PFSK-1 (cell line): ENCODE data around the gene CDKN2B-AS1.

Experiments
- FOXP2 ChIP-seq: optimal IDR thresholded peaks from 2 replicates; pipeline ENCODE3; 2011; ENCODE audit warnings: borderline replicate concordance, control low read depth, inconsistent platforms; ENCODE audit not compliant: insufficient read depth; ENCODE audit errors: extremely low read length, extremely low read depth
- POLR2AphosphoS5 ChIP-seq: IDR thresholded peaks from 2 replicates; pipeline ENCODE4 v1.6.1; 2012; ENCODE audit warnings: low read depth, mild to moderate bottlenecking, control low read depth, low read length, moderate library complexity
- SIN3A ChIP-seq: IDR thresholded peaks from 2 replicates; pipeline ENCODE4 v1.6.1; 2012; ENCODE audit warnings: mild to moderate bottlenecking, low read length, moderate library complexity, borderline replicate concordance; ENCODE audit not compliant: insufficient read depth
- TAF1 ChIP-seq: IDR thresholded peaks from 2 replicates; pipeline ENCODE4 v1.6.1; 2012; ENCODE audit warnings: low read length, control low read depth, borderline replicate concordance; ENCODE audit not compliant: insufficient read depth
- TF ChIP-seq, protein P1 (sequence below), 2 experiments: IDR thresholded peaks; 2 replicates each; pipeline versions ENCODE4 v1.6.1 to v1.8.0; 2011 to 2012; ENCODE audit warnings: low read depth in 2 of 2, low read length in 2 of 2, control low read depth in 1 of 2, inconsistent platforms in 1 of 2, mild to moderate bottlenecking in 1 of 2, moderate library complexity in 1 of 2; ENCODE audit not compliant: insufficient read depth in 1 of 2

The CDKN2B-AS1 gene

DNA sequence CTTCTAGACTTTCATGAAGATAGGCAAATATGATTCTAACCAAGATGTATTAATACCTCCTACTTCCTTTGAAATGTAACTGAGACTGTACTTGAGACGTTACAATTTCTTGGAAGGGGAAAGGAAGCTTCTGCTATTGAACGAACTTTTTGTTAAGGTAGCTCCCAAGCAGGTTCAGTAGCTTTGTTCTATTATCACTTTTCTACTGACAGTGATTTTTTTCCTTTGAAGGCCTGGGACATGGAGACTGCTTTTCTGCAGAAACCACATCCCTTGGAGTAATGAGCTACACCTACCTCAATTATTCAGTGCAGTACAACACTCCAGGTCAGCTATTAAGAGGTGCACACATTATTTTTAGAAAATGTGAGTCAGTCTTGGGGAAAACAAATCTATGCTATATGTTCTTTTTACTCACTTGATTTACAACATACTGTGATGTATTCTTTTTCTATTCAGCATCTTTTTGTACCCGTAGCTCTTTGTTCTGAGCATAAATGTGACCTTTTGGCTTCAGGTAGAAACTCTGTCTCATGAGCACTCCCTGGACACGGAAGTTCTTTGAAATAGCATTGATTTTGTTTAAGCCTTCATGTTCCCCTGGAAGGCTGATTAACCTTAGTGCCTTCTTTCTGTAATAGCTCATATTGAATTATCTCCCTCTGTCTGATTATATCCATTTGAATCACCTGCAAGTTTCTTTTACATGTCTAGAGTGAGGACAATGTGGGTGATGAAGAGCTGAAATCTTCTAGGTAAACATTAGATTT is 71.0 kb downstream of the CDKN2B-AS1 start:
- TF ChIP-seq TAF1, result no peak
- TF ChIP-seq, protein P1, sequence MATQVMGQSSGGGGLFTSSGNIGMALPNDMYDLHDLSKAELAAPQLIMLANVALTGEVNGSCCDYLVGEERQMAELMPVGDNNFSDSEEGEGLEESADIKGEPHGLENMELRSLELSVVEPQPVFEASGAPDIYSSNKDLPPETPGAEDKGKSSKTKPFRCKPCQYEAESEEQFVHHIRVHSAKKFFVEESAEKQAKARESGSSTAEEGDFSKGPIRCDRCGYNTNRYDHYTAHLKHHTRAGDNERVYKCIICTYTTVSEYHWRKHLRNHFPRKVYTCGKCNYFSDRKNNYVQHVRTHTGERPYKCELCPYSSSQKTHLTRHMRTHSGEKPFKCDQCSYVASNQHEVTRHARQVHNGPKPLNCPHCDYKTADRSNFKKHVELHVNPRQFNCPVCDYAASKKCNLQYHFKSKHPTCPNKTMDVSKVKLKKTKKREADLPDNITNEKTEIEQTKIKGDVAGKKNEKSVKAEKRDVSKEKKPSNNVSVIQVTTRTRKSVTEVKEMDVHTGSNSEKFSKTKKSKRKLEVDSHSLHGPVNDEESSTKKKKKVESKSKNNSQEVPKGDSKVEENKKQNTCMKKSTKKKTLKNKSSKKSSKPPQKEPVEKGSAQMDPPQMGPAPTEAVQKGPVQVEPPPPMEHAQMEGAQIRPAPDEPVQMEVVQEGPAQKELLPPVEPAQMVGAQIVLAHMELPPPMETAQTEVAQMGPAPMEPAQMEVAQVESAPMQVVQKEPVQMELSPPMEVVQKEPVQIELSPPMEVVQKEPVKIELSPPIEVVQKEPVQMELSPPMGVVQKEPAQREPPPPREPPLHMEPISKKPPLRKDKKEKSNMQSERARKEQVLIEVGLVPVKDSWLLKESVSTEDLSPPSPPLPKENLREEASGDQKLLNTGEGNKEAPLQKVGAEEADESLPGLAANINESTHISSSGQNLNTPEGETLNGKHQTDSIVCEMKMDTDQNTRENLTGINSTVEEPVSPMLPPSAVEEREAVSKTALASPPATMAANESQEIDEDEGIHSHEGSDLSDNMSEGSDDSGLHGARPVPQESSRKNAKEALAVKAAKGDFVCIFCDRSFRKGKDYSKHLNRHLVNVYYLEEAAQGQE (IDR thresholded peaks at IDR 0.05; ENCODE audit: insufficient read depth in 1 of 2, low read depth in 2 of 2, low read length in 2 of 2), result no peak

DNA sequence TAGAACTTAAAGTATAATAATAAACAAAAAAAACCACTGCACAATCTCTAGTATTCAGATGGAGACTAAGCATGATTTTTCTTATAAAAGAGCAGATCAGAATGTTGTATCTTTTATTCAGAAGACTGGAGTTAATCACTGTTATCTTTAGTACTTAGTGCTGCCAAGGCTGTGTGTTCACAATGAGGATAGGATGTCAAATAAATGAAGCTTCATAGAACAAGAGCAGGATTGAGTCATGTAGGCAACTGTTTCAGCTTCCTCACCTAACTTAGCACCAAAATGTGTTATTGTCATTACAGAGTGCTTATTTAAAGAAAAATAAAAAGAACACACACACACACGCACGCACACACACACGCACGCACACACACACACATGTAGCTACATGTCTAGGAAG is 72.6 kb downstream of the CDKN2B-AS1 start:
- TF ChIP-seq, protein P1 (IDR thresholded peaks at IDR 0.05; ENCODE audit: insufficient read depth in 1 of 2, low read depth in 2 of 2, low read length in 2 of 2), result no peak
- TF ChIP-seq SIN3A (no peak), FOXP2 (no peak)

DNA sequence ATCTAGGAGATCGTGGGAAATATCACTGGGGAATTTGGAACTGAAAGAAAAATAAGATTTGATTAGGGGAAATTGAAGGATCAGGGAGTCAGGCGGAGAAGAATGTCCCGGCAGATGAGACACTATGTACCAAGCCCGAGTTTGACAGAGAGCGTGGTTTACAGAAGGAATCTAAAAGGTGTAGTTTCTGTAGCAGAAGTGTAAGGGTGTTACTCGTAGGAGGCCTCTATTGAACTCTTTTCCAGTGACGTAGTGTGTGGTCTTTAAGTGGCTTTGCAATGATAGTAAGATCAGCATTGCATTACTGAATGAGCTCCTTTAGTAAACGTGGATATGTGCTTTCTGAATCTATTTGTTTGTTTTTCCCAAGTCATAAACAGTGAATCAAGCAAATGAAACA is 73.8 kb downstream of the CDKN2B-AS1 start:
- TF ChIP-seq FOXP2, result no peak
- TF ChIP-seq, protein P1 (IDR thresholded peaks at IDR 0.05; ENCODE audit: insufficient read depth in 1 of 2, low read depth in 2 of 2, low read length in 2 of 2), result no peak
- no peak for TF ChIP-seq POLR2AphosphoS5
- no peak for TF ChIP-seq TAF1

DNA sequence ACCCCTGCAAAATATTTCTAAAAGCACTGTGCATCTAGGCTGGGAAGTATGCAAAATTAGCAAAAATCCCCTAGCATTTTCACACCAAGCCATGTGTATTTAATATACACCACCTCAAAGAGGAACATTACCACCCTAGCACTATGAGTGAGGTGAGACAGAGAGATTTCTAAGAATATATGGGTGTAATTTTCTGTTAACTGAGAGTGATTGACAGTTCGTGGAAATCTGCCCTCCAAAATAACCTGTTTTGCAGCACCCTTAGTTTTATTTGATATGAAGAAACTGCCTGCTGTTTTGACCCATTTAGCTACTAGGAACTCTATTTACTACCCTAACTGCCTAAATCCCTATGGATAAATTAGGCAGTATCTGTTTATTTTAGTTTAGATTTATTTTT is 78.8 kb downstream of the CDKN2B-AS1 start:
- TF ChIP-seq FOXP2 (no peak), POLR2AphosphoS5 (no peak), TAF1 (no peak), SIN3A (no peak)
- TF ChIP-seq, protein P1 (IDR thresholded peaks at IDR 0.05; ENCODE audit: insufficient read depth in 1 of 2, low read depth in 2 of 2, low read length in 2 of 2), result no peak

DNA sequence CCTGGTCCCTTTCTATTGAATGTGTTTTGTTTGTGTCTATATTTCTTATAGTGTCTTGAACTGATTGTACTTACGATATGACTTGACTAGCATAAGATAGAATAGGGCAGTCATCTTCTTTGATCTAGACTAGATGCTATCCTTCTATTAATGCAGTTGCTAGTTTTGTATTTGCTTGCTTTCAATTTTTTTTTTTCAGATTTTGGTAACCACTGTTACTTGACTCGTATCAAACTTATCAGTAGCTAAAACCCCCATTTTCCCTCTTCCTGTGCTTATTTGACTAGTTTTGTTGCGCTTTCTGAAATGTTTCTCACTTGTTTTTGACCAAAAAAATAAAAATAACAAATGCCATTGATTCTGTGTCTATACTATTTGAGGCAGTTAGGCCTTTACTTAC is 83.5 kb downstream of the CDKN2B-AS1 start:
- TF ChIP-seq FOXP2 (no peak), SIN3A (no peak), POLR2AphosphoS5 (no peak), TAF1 (no peak)
- TF ChIP-seq, protein P1 (IDR thresholded peaks at IDR 0.05; ENCODE audit: insufficient read depth in 1 of 2, low read depth in 2 of 2, low read length in 2 of 2), result no peak
